ENCODE data around the gene CCT5.

DNA sequence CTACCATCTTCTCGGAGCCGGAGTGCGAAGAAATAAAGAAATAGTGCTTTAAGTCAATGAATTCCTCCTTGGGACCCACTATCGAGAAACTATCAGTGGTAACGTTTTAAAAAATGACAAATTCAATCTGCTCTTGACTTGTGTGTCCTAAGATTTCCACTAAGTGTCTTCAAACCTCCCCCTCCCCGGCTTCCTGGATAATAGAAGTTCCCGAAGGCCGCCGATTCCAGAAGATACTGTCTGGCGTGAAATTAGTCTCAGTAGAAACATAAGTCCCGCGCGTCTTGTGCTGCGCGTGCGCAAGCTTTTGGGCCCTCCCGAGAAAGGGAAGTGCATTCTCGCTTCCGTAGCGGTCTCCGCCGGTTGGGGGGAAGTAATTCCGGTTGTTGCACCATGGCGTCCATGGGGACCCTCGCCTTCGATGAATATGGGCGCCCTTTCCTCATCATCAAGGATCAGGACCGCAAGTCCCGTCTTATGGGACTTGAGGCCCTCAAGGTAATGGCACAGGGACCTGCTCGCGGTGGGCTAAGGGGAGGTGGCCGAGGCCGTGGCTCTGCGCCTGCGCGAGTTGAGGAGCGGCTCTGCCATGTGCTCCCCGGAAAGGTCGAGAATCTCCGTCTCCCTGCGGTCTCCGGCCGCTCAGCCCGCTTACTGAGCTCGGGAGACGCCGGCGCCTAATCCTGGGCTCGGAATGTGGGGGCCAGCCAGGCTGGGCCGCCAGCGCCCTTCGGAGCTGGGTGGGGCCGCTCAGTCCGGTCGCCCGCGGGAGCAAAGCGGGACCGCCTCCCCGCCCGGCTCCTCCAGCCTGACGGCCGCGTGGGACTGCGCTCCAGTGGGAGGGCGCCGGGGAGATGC, at the start of gene CCT5:
- TF ChIP-seq, protein P1, sequence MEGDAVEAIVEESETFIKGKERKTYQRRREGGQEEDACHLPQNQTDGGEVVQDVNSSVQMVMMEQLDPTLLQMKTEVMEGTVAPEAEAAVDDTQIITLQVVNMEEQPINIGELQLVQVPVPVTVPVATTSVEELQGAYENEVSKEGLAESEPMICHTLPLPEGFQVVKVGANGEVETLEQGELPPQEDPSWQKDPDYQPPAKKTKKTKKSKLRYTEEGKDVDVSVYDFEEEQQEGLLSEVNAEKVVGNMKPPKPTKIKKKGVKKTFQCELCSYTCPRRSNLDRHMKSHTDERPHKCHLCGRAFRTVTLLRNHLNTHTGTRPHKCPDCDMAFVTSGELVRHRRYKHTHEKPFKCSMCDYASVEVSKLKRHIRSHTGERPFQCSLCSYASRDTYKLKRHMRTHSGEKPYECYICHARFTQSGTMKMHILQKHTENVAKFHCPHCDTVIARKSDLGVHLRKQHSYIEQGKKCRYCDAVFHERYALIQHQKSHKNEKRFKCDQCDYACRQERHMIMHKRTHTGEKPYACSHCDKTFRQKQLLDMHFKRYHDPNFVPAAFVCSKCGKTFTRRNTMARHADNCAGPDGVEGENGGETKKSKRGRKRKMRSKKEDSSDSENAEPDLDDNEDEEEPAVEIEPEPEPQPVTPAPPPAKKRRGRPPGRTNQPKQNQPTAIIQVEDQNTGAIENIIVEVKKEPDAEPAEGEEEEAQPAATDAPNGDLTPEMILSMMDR (conservative IDR thresholded peaks at IDR 0.05; ENCODE audit: low read length) = no peak
- no peak for TF ChIP-seq EZH2phosphoT487 (IDR thresholded peaks at IDR 0.05; ENCODE audit: borderline replicate concordance)
